Articular chondrocyte of knee joint (primary cell): Measurements from ENCODE around the gene OR51I2. TPM values are rescaled to one million over a fixed set of nuclear protein-coding genes. Genes with fewer than 3 reads are reported as not detected.

Source experiments
- total RNA-seq: library from RNA; depleted of rRNA; stranded (reverse); fragments of >200 nt; gene quantifications from 2 replicates; pipeline ENCODE4 v1.2.3, GENCODE V29; 2012

OR51I2 gene
- not detected in 2 replicates for total RNA-seq

GRCh38 chr11:5449023-5449422 is at the start of gene OR51I2:
TSS of gene OR51I2 (plus strand) at chr11:5449323. CDS start at chr11:5453489, 4,166 bp downstream.

GRCh38 chr11:5421811-5422210 is 27.3 kb upstream of the OR51I2 start, which contains the start of gene OR51Q1:
TSS of gene OR51Q1 (plus strand) at chr11:5422111. CDS start at chr11:5422201, 90 bp downstream.

GRCh38 chr11:5441414-5441813 is 7.7 kb upstream of the OR51I2 start, which contains the start of gene OR51I1:
TSS of gene OR51I1 (minus strand) at chr11:5441514. CDS start at chr11:5441514, 0 bp downstream.

GRCh38 chr11:5488385-5488784 is 39.3 kb downstream of the OR51I2 start, which contains the start of gene OR52D1:
TSS of gene OR52D1 (plus strand) at chr11:5488685. CDS start at chr11:5488707, 22 bp downstream.

Other genes starting within 250 kb of the OR51I2 start
- not detected in 2 replicates for gene OR51V1, start 248.6 kb upstream of the OR51I2 start, total RNA-seq
- not detected in 2 replicates for gene HBB, start 222.3 kb upstream of the OR51I2 start, total RNA-seq
- gene HBD, start 214.8 kb upstream of the OR51I2 start, total RNA-seq: not detected in 2 replicates
- not detected in 2 replicates for gene HBG1, start 199.5 kb upstream of the OR51I2 start, total RNA-seq
- gene HBG2, start 194.5 kb upstream of the OR51I2 start, total RNA-seq: not detected in 2 replicates
- gene HBE1, start 179.4 kb upstream of the OR51I2 start, total RNA-seq: not detected in 2 replicates
- gene OR51B4, start 147.4 kb upstream of the OR51I2 start, total RNA-seq: not detected in 2 replicates
- not detected in 2 replicates for gene OR51B2, start 125.0 kb upstream of the OR51I2 start, total RNA-seq
- gene OR51B5, start 105.8 kb upstream of the OR51I2 start, total RNA-seq: 0.11 and 0.26 TPM in 2 replicates
- not detected in 2 replicates for gene OR51B6, start 97.8 kb upstream of the OR51I2 start, total RNA-seq
- not detected in 2 replicates for gene OR51M1, start 65.5 kb upstream of the OR51I2 start, total RNA-seq
- gene OR51Q1, start 27.2 kb upstream of the OR51I2 start, total RNA-seq: not detected in 2 replicates
- gene OR51I1, start 7.8 kb upstream of the OR51I2 start, total RNA-seq: 0.22 TPM in 1 of 2 replicates, not detected in the other
- gene OR52D1, start 39.4 kb downstream of the OR51I2 start, total RNA-seq: not detected in 2 replicates
- gene UBQLN3, start 60.6 kb downstream of the OR51I2 start, total RNA-seq: 0.11 and 0.13 TPM in 2 replicates
- gene UBQLNL, start 67.4 kb downstream of the OR51I2 start, total RNA-seq: 0.39 and 0.65 TPM in 2 replicates
- 0.65 and 1.0 TPM in 2 replicates for gene OR52H1, start 99.2 kb downstream of the OR51I2 start, total RNA-seq
- not detected in 2 replicates for gene OR52B6, start 131.6 kb downstream of the OR51I2 start, total RNA-seq
- 9.4 and 9.7 TPM in 2 replicates for gene TRIM6, start 147.3 kb downstream of the OR51I2 start, total RNA-seq
- 12.3 and 15.6 TPM in 2 replicates for gene TRIM34, start 175.7 kb downstream of the OR51I2 start, total RNA-seq
- gene TRIM5, start 235.8 kb downstream of the OR51I2 start, total RNA-seq: 31.6 and 35.8 TPM in 2 replicates
- gene TRIM22, start 240.5 kb downstream of the OR51I2 start, total RNA-seq: 39.1 and 76.3 TPM in 2 replicates